Endothelial cell of umbilical vein (primary cell): Measurements from ENCODE around the gene GSDME.

Source experiments
- CTCF ChIP-seq, 2 donors: IDR thresholded peaks; 1 replicate in 1 of 2; 2 replicates in 1 of 2; pipeline ENCODE4 v1.5.1; 2011; ENCODE audit warnings: low read length in 2 of 2, mild to moderate bottlenecking in 2 of 2, moderate library complexity in 2 of 2, control low read depth in 1 of 2, inconsistent platforms in 1 of 2, low read depth in 1 of 2; ENCODE audit not compliant: insufficient read depth in 1 of 2; ENCODE audit errors: extremely low read depth in 1 of 2
- FOS ChIP-seq: IDR thresholded peaks from 2 replicates; pipeline ENCODE4 v1.6.1; 2011; ENCODE audit warnings: mild to moderate bottlenecking, low read length, moderate library complexity, borderline replicate concordance; ENCODE audit not compliant: insufficient read depth
- MAX ChIP-seq: IDR thresholded peaks from 2 replicates; pipeline ENCODE4 v1.6.1; 2011; ENCODE audit not compliant: insufficient read depth, insufficient read length
- POLR2A ChIP-seq: IDR thresholded peaks from 2 replicates; pipeline ENCODE4 v1.6.1; 2012; ENCODE audit warnings: low read depth, mild to moderate bottlenecking, control low read depth, low read length
- POLR2AphosphoS5 ChIP-seq: IDR thresholded peaks from 2 replicates; pipeline ENCODE4 v1.6.1; 2012; ENCODE audit warnings: low read depth, mild to moderate bottlenecking, control low read depth, low read length, moderate library complexity; ENCODE audit not compliant: insufficient read depth

- TF ChIP-seq CTCF (IDR thresholded peaks at IDR 0.05; ENCODE audit: extremely low read depth in 1 of 2, insufficient read depth in 1 of 2, low read depth in 1 of 2, low read length in 2 of 2) = no peak
- TF ChIP-seq POLR2A = no peak
- no peak for TF ChIP-seq FOS
- TF ChIP-seq MAX = no peak
- TF ChIP-seq POLR2AphosphoS5 = no peak
These were observed 18.7 kb downstream of the GSDME start for GRCh38 chr7:24738577-24738976.
